Heart left ventricle (tissue), 16 donors: ENCODE data around the gene CNTNAP5. TPM values are rescaled to one million over a fixed set of nuclear protein-coding genes. Genes with fewer than 3 reads are reported as not detected.

Experiments
- ATAC-seq, 4 donors: fragments of 200-7000 bp; cut with Tn5 transposase; one replicate each; pipeline ENCODE4 v1.9.1; 2020 to 2022; ENCODE audit warnings: moderate library complexity in 4 of 4, mild to moderate bottlenecking in 3 of 4, moderate number of reproducible peaks in 1 of 4
- DNase-seq, 5 donors: peaks; one replicate each; pipeline ENCODE4 v3.0.0-alpha.2; 2020
- H3K27ac ChIP-seq, 12 donors: fragments of 200-600 bp; sonication (generic) in 4 of 12; one replicate each; pipeline versions ENCODE4 v1.5.0 to v1.8.0; 2016 to 2022; ENCODE audit warnings: mild to moderate bottlenecking in 2 of 12
- H3K27me3 ChIP-seq, 9 donors: fragments of 200-600 bp; sonication (generic) in 2 of 9; one replicate each; pipeline versions ENCODE4 v1.5.1 to v1.8.0; 2016 to 2022; ENCODE audit warnings: mild to moderate bottlenecking in 3 of 9
- H3K36me3 ChIP-seq, 9 donors: fragments of 200-600 bp; sonication (generic) in 2 of 9; one replicate each; pipeline versions ENCODE4 v1.5.0 to v1.8.0; 2018 to 2022; ENCODE audit warnings: mild to moderate bottlenecking in 2 of 9
- H3K4me1 ChIP-seq, 12 donors: fragments of 200-600 bp; sonication (generic) in 4 of 12; one replicate each; pipeline versions ENCODE4 v1.5.0 to v1.8.0; 2016 to 2022; ENCODE audit warnings: mild to moderate bottlenecking in 3 of 12
- H3K4me3 ChIP-seq, 12 donors: fragments of 200-600 bp; sonication (generic) in 4 of 12; one replicate each; pipeline versions ENCODE4 v1.5.0 to v1.8.0; 2017 to 2022; ENCODE audit warnings: mild to moderate bottlenecking in 9 of 12, moderate library complexity in 4 of 12
- H3K9me3 ChIP-seq, 12 donors: fragments of 200-600 bp; sonication (generic) in 4 of 12; one replicate each; pipeline versions ENCODE4 v1.5.0 to v1.8.0; 2016 to 2022; ENCODE audit warnings: mild to moderate bottlenecking in 1 of 12
- POLR2A ChIP-seq, 2 donors: fragments of 450-650 bp; IDR thresholded peaks; one replicate each; pipeline ENCODE4 v1.6.1; 2017; ENCODE audit warnings: antibody characterized with exemption in 2 of 2, mild to moderate bottlenecking in 2 of 2, moderate library complexity in 2 of 2
- WGBS, 4 donors: extraction: QIAGEN DNeasy Blood & Tissue Kit in 2 of 4; methylation state at CpG; one replicate each; pipeline versions ENCODE4 v1.1.5 to v1.1.7; 2013 to 2018; 5-methylcytosine and 5-hydroxymethylcytosine counted together
- intact Hi-C, 10 donors: fragments of 100-400 bp; cut with DNase I; formaldehyde crosslinking; loops; one replicate each; pipeline versions ENCODE4 v1.11.1 to v1.14.2; 2022
- polyA plus RNA-seq, 2 donors: library from polyadenylated mRNA; stranded (reverse); fragments of 200-250 nt; gene quantifications; one replicate each; pipeline ENCODE4 v1.2.3, GENCODE V29; 2013
- total RNA-seq, 9 donors: library from RNA; depleted of rRNA in 2 of 9; stranded (reverse); fragments of >200 nt in 2 of 9; fragmentation: NEBNext Ultra II Directional in 3 of 9; extraction: Animal tissue kit (Norgen Biotek cat#: 25700) in 3 of 9; gene quantifications; one replicate each; pipeline versions ENCODE4 v1.1.0 to v1.2.4, GENCODE V29; 2016 to 2023
- TF ChIP-seq, protein P1 (sequence below), 12 donors: fragments of 200-600 bp; sonication (generic) in 4 of 12; IDR thresholded peaks; one replicate each; pipeline versions ENCODE4 v1.5.0 to v1.8.0; 2018 to 2022; ENCODE audit warnings: antibody characterized with exemption in 12 of 12, mild to moderate bottlenecking in 5 of 12
- donor health status: ischemic (EF 13 %, LVEDD 7.1; RV severe dilation, severe dysfunction).
- donor health status: healthy with polysubstance abuse.
- donor health status: DM: no; HTN: yes; CAD: no.
- donor health status: DM: no; HTN: no; CAD: no.
- donor health status: ischemic (EF 25% LVEDD 6.9; RV normal size, moderate dysfunction).
- donor health status: ischemic (EF 25% LVEDD 5.7; RV mildly dilated, moderate dysfunction).
- donor health status: healthy.
- donor health status: DM: yes; HTN: yes; CAD: no.
- donor health status: ischemic (EF 35%, LVEDD 5.7; RV mildly dilated, moderate dysfunction).
- donor health status: nonischemic (EF 11% LVEDD 7.7; RV severe dilation, severe dysfunction).
- donor health status: DM: yes; HTN: yes; CAD: no.
- donor health status: PGD.
- donor health status: ischemic (EF 29% LVEDD 5.4; RV normal size, mild dysfunction).
- donor health status: nonischemic (EF 23%, LVEDD 6.1; RV moderate dilation, normal function).

Gene CNTNAP5
- total and polyA plus RNA-seq, 11 donors: not detected

GRCh38 chr2:124959581-124959980, 934.5 kb downstream of the CNTNAP5 start:
- H3K27me3 ChIP-seq: no peaks in the 10 kb centered on the region
- DNase-seq (no peak), ATAC-seq (no peak)
- no peak for TF ChIP-seq POLR2A (IDR thresholded peaks at IDR 0.05)
- TF ChIP-seq, protein P1, sequence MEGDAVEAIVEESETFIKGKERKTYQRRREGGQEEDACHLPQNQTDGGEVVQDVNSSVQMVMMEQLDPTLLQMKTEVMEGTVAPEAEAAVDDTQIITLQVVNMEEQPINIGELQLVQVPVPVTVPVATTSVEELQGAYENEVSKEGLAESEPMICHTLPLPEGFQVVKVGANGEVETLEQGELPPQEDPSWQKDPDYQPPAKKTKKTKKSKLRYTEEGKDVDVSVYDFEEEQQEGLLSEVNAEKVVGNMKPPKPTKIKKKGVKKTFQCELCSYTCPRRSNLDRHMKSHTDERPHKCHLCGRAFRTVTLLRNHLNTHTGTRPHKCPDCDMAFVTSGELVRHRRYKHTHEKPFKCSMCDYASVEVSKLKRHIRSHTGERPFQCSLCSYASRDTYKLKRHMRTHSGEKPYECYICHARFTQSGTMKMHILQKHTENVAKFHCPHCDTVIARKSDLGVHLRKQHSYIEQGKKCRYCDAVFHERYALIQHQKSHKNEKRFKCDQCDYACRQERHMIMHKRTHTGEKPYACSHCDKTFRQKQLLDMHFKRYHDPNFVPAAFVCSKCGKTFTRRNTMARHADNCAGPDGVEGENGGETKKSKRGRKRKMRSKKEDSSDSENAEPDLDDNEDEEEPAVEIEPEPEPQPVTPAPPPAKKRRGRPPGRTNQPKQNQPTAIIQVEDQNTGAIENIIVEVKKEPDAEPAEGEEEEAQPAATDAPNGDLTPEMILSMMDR (IDR thresholded peaks at IDR 0.05): no peak
- no peaks in the 10 kb centered on the region for H3K9me3 ChIP-seq
- H3K27ac ChIP-seq: no peak overlapping the region
- no peaks in the 10 kb centered on the region for H3K36me3 ChIP-seq
- H3K4me3 ChIP-seq: no peak overlapping the region
- no peaks in the 10 kb centered on the region for H3K4me1 ChIP-seq
- WGBS, 4 donors: 44 to 69% (median 60%) methylated on average over 1 of the region's 1 CpG
- intact Hi-C loops: no loop called here

DNA sequence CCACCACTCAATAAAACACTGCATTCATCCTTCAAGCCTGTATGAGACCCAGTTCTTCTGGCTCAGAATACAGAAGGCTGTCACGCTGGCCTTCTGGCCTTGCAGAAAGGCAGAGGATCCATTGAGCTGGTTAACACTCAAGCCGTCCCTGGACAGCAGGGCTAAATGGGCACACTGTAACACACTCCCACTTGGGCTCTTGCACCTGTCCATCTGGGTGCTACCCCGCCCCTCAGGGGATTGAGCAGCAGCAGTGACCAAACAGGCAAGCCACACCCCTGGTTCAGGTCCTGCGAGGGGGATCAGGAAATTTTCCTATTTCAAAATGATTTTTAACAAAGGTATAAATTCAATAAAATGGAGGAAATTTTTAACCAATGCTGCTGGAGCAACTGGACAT, 936.0 kb downstream of the CNTNAP5 start:
- no peak for ATAC-seq
- Histone ChIP-seq H3K36me3 (no peaks in the 10 kb centered on the region), H3K4me3 (no peak overlapping the region), H3K27ac (no peak overlapping the region), H3K9me3 (no peaks in the 10 kb centered on the region), H3K27me3 (no peaks in the 10 kb centered on the region), H3K4me1 (no peaks in the 10 kb centered on the region)
- intact Hi-C loops: no loop called here
- 77 to 86% (median 78%) methylated on average over 4 of the region's 4 CpGs for WGBS, 4 donors
- no peak for DNase-seq
- TF ChIP-seq POLR2A (IDR thresholded peaks at IDR 0.05): no peak
- TF ChIP-seq, protein P1 (IDR thresholded peaks at IDR 0.05): no peak
